ENCODE measurements around the gene KDR. TPM values are rescaled to one million over a fixed set of nuclear protein-coding genes. Genes with fewer than 3 reads are reported as not detected.

The KDR gene
- polyA plus RNA-seq, 1 donor from 2014 or later = not detected

DNA sequence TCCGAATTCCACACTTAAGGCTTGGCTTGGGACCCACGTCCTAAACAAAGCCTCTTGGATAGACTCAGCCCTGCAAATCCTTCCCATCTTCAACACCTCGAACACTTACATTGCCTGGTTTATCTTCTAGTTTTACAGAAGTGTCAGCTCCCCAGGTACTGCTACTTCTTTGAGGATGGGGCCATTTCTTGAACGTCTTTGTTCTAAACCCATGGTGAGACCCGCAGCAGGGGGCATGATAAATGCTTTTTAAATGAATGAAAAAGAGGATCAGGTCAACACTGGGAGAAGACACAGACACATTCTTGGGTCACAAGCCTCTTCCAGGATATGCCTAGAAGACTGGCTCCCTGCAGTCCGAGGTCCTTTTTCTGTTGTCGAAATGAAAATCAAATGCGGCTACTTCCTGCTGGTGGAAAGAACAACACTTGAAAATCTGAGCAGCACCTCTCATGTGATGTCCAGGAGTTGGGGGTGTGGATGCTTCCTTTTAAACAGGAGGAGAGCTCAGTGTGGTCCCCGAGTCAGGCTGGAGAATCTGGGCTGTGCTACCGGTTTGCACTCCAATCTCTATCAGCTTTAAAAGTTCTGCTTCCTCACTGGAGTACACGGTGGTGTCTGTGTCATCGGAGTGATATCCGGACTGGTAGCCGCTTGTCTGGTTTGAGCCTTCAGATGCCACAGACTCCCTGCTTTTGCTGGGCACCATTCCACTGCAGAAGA lies 45.8 kb downstream of the KDR start:
- Histone ChIP-seq H3K36me3 (ENCODE audit: insufficient read depth, low read length) (no peaks in the 10 kb centered on the region), H3K4me3 (ENCODE audit: low read length) (no peak overlapping the region), H2AFZ (ENCODE audit: low read depth, low read length) (no peak overlapping the region), H3K9me2 (ENCODE audit: insufficient read depth, low read length) (no peaks in the 10 kb centered on the region), H3K9me3 (ENCODE audit: low read length) (no peaks in the 10 kb centered on the region), H3K27me3 (ENCODE audit: insufficient read depth, low read depth, low read length) (no peaks in the 10 kb centered on the region), H3K79me2 (replicated peaks; ENCODE audit: insufficient read depth, low read length) (no peaks in the 10 kb centered on the region), H3F3A (ENCODE audit: insufficient read depth, low read length, poor library complexity, severe bottlenecking) (no peaks in the 10 kb centered on the region), H4K20me1 (ENCODE audit: insufficient read depth) (no peaks in the 10 kb centered on the region), H3K9ac (ENCODE audit: low read length) (no peak overlapping the region), H3K27ac (ENCODE audit: low read length) (no peak overlapping the region), H3K4me2 (ENCODE audit: low read length) (no peak overlapping the region)
- TF ChIP-seq SMC3 (conservative IDR thresholded peaks at IDR 0.05; ENCODE audit: poor library complexity) = no peak
- TF ChIP-seq, protein P1, sequence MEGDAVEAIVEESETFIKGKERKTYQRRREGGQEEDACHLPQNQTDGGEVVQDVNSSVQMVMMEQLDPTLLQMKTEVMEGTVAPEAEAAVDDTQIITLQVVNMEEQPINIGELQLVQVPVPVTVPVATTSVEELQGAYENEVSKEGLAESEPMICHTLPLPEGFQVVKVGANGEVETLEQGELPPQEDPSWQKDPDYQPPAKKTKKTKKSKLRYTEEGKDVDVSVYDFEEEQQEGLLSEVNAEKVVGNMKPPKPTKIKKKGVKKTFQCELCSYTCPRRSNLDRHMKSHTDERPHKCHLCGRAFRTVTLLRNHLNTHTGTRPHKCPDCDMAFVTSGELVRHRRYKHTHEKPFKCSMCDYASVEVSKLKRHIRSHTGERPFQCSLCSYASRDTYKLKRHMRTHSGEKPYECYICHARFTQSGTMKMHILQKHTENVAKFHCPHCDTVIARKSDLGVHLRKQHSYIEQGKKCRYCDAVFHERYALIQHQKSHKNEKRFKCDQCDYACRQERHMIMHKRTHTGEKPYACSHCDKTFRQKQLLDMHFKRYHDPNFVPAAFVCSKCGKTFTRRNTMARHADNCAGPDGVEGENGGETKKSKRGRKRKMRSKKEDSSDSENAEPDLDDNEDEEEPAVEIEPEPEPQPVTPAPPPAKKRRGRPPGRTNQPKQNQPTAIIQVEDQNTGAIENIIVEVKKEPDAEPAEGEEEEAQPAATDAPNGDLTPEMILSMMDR (IDR thresholded peaks at IDR 0.05; ENCODE audit: poor library complexity, severe bottlenecking) = no peak
- TF ChIP-seq, protein P2, sequence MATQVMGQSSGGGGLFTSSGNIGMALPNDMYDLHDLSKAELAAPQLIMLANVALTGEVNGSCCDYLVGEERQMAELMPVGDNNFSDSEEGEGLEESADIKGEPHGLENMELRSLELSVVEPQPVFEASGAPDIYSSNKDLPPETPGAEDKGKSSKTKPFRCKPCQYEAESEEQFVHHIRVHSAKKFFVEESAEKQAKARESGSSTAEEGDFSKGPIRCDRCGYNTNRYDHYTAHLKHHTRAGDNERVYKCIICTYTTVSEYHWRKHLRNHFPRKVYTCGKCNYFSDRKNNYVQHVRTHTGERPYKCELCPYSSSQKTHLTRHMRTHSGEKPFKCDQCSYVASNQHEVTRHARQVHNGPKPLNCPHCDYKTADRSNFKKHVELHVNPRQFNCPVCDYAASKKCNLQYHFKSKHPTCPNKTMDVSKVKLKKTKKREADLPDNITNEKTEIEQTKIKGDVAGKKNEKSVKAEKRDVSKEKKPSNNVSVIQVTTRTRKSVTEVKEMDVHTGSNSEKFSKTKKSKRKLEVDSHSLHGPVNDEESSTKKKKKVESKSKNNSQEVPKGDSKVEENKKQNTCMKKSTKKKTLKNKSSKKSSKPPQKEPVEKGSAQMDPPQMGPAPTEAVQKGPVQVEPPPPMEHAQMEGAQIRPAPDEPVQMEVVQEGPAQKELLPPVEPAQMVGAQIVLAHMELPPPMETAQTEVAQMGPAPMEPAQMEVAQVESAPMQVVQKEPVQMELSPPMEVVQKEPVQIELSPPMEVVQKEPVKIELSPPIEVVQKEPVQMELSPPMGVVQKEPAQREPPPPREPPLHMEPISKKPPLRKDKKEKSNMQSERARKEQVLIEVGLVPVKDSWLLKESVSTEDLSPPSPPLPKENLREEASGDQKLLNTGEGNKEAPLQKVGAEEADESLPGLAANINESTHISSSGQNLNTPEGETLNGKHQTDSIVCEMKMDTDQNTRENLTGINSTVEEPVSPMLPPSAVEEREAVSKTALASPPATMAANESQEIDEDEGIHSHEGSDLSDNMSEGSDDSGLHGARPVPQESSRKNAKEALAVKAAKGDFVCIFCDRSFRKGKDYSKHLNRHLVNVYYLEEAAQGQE (IDR thresholded peaks at IDR 0.05; ENCODE audit: borderline replicate concordance) = no peak
- TF ChIP-seq MXI1 (conservative IDR thresholded peaks at IDR 0.05; ENCODE audit: poor library complexity, severe bottlenecking) = no peak
- TF ChIP-seq RAD21 (conservative IDR thresholded peaks at IDR 0.05) = no peak
- TF ChIP-seq POLR2AphosphoS5 (IDR thresholded peaks at IDR 0.05) = no peak
- TF ChIP-seq EP300 (conservative IDR thresholded peaks at IDR 0.05; ENCODE audit: poor library complexity, severe bottlenecking) = no peak
- TF ChIP-seq TAF1 (IDR thresholded peaks at IDR 0.05; ENCODE audit: low read depth) = no peak
- TF ChIP-seq EZH2 (IDR thresholded peaks at IDR 0.05; ENCODE audit: borderline replicate concordance, insufficient read depth, low read length, poor library complexity, severe bottlenecking) = no peak

DNA sequence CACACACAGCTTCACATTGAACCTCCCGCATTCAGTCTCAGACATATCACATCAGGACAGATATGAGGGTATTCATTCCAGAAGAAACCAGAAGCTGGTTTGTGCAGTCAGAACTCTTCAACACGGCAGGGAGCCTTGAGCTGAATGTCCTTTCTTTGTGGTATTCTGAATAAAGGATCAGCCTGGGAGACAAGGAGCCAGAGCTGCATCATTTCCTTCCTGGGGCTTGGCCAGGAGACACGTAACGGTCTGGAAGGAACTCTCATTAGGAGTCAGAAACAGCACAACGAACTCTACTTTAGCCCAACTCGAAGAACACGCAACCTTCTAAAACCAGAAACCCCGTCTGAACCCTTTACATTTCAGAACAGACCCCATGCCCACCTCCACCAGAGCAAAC lies 46.4 kb downstream of the KDR start:
- H3K36me3 ChIP-seq (ENCODE audit: insufficient read depth, low read length) = no peaks in the 10 kb centered on the region
- H3K27ac ChIP-seq (ENCODE audit: low read length) = no peak overlapping the region
- no peaks in the 10 kb centered on the region for H3K9me2 ChIP-seq (ENCODE audit: insufficient read depth, low read length)
- H3K4me2 ChIP-seq (ENCODE audit: low read length) = no peak overlapping the region
- H3K9me3 ChIP-seq (ENCODE audit: low read length) = no peaks in the 10 kb centered on the region
- no peaks in the 10 kb centered on the region for H4K20me1 ChIP-seq (ENCODE audit: insufficient read depth)
- H3F3A ChIP-seq (ENCODE audit: insufficient read depth, low read length, poor library complexity, severe bottlenecking) = no peaks in the 10 kb centered on the region
- no peak overlapping the region for H3K9ac ChIP-seq (ENCODE audit: low read length)
- no peaks in the 10 kb centered on the region for H3K79me2 ChIP-seq (replicated peaks; ENCODE audit: insufficient read depth, low read length)
- TF ChIP-seq EP300 (conservative IDR thresholded peaks at IDR 0.05; ENCODE audit: poor library complexity, severe bottlenecking) (no peak), TAF1 (IDR thresholded peaks at IDR 0.05; ENCODE audit: low read depth) (no peak), MXI1 (conservative IDR thresholded peaks at IDR 0.05; ENCODE audit: poor library complexity, severe bottlenecking) (no peak), EZH2 (IDR thresholded peaks at IDR 0.05; ENCODE audit: borderline replicate concordance, insufficient read depth, low read length, poor library complexity, severe bottlenecking) (no peak), SMC3 (conservative IDR thresholded peaks at IDR 0.05; ENCODE audit: poor library complexity) (no peak), POLR2AphosphoS5 (IDR thresholded peaks at IDR 0.05) (no peak), RAD21 (conservative IDR thresholded peaks at IDR 0.05) (no peak)
- TF ChIP-seq, protein P2 (IDR thresholded peaks at IDR 0.05; ENCODE audit: borderline replicate concordance) = no peak
- TF ChIP-seq, protein P1 (IDR thresholded peaks at IDR 0.05; ENCODE audit: poor library complexity, severe bottlenecking) = no peak
- no peaks in the 10 kb centered on the region for H3K27me3 ChIP-seq (ENCODE audit: insufficient read depth, low read depth, low read length)
- no peak overlapping the region for H2AFZ ChIP-seq (ENCODE audit: low read depth, low read length)
- no peak overlapping the region for H3K4me3 ChIP-seq (ENCODE audit: low read length)

All from neural cell (in vitro differentiated cells).